Psoas muscle (tissue), 8 donors: Measurements from ENCODE around the gene CAD. TPM values are rescaled to one million over a fixed set of nuclear protein-coding genes. Genes with fewer than 3 reads are reported as not detected.

Experiments
- ATAC-seq, 4 donors: fragments of 200-7000 bp; cut with Tn5 transposase; one replicate each; pipeline ENCODE4 v1.9.1; 2020; ENCODE audit warnings: moderate library complexity in 3 of 4, mild to moderate bottlenecking in 2 of 4
- DNase-seq, 2 donors: peaks; one replicate each; pipeline ENCODE4 v3.0.0-alpha.2; 2020
- H3K27ac ChIP-seq: fragments of 200-600 bp; one replicate; pipeline ENCODE4 v1.8.0; 2022
- H3K27me3 ChIP-seq, 3 donors: fragments of 200-600 bp in 1 of 3; one replicate each; pipeline versions ENCODE4 v1.6.1 to v1.8.0; 2013 to 2022; ENCODE audit warnings: low read length in 2 of 3, mild to moderate bottlenecking in 2 of 3, moderate library complexity in 1 of 3; ENCODE audit not compliant: insufficient read depth in 3 of 3
- H3K36me3 ChIP-seq, 2 donors: fragments of 200-600 bp in 1 of 2; one replicate each; pipeline versions ENCODE4 v1.6.1 to v1.8.0; 2013 to 2022; ENCODE audit warnings: low read depth in 1 of 2, mild to moderate bottlenecking in 1 of 2, moderate library complexity in 1 of 2; ENCODE audit not compliant: insufficient read depth in 1 of 2
- H3K4me1 ChIP-seq: fragments of 200-600 bp; one replicate; pipeline ENCODE4 v1.8.0; 2022
- H3K4me3 ChIP-seq: fragments of 200-600 bp; one replicate; pipeline ENCODE4 v1.8.0; 2022; ENCODE audit warnings: mild to moderate bottlenecking
- H3K9me3 ChIP-seq: fragments of 200-600 bp; one replicate; pipeline ENCODE4 v1.8.0; 2022
- WGBS, 3 donors: extraction: QIAGEN DNeasy Blood & Tissue Kit; methylation state at CpG; one replicate each; pipeline versions ENCODE4 v1.1.6 to v1.1.7; 2013; 5-methylcytosine and 5-hydroxymethylcytosine counted together
- intact Hi-C, 2 donors: fragments of 100-400 bp; cut with DNase I; formaldehyde crosslinking; loops; one replicate each; pipeline versions ENCODE4 v1.11.0 to v1.14.2; 2022
- polyA plus RNA-seq, 3 donors: library from polyadenylated mRNA; stranded (reverse); fragments of 200-250 nt; gene quantifications; one replicate each; pipeline ENCODE4 v1.2.3, GENCODE V29; 2013
- total RNA-seq, 4 donors: library from RNA; stranded (reverse); fragmentation: NEBNext Ultra II Directional in 2 of 4; extraction: Animal tissue kit (Norgen Biotek cat#: 25700) in 2 of 4; gene quantifications; one replicate each; pipeline versions ENCODE4 v1.2.1 to v1.2.4, GENCODE V29; 2021 to 2023
- TF ChIP-seq, protein P1 (sequence below): fragments of 200-600 bp; IDR thresholded peaks from one replicate; pipeline ENCODE4 v1.8.0; 2022; ENCODE audit warnings: antibody characterized with exemption
- donor health status: healthy with polysubstance abuse.
- donor health status: DM: no; HTN: no; CAD: no; lungs with moderate emphysema.
- donor health status: Bipolar disorder and iron deficiency.
- donor health status: healthy.
- donor health status: DM: yes; HTN: yes; CAD: no.
- donor health status: DM: no; HTN: no; CAD: no.
- donor health status: DM: no; HTN: no; CAD: no.
- donor health status: DM: yes; HTN: yes; CAD: no.

CAD gene
- total and polyA plus RNA-seq, 7 donors: 5.9 to 13.6 (median 8.2) TPM

DNA sequence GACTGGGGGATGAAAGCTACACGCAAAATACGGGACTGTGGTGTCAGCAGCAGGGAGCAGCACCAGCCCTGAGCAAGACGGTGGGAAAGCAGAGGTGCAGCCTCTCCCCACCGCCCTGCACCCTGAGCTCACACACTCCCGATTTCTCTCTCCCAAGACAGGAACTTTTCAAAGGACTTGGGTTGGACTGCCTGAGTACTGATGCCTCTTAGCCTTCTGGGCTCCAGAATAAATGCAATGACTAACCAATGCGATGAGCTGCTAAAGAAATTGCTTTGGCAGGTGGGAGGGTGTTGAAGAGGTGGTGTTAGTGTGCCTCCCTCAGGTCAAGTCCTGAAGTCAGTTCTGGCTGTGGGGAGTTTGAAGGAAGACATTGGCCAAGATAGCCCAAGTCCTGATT is 74.7 kb downstream of the CAD start:
- DNase-seq: no peak
- Histone ChIP-seq H3K9me3 (no peaks in the 10 kb centered on the region), H3K36me3 (peaks cover 0 to 40% of the 10 kb centered on the region in 2 donors), H3K4me1 (peaks cover 86% of the 10 kb centered on the region), H3K27me3 (no peaks in the 10 kb centered on the region), H3K27ac (peak overlapping the region; percentile 93), H3K4me3 (peak overlapping the region; percentile 71)
- intact Hi-C loops: no loop called here
- TF ChIP-seq, protein P1, sequence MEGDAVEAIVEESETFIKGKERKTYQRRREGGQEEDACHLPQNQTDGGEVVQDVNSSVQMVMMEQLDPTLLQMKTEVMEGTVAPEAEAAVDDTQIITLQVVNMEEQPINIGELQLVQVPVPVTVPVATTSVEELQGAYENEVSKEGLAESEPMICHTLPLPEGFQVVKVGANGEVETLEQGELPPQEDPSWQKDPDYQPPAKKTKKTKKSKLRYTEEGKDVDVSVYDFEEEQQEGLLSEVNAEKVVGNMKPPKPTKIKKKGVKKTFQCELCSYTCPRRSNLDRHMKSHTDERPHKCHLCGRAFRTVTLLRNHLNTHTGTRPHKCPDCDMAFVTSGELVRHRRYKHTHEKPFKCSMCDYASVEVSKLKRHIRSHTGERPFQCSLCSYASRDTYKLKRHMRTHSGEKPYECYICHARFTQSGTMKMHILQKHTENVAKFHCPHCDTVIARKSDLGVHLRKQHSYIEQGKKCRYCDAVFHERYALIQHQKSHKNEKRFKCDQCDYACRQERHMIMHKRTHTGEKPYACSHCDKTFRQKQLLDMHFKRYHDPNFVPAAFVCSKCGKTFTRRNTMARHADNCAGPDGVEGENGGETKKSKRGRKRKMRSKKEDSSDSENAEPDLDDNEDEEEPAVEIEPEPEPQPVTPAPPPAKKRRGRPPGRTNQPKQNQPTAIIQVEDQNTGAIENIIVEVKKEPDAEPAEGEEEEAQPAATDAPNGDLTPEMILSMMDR: no peak
- 14 to 22% (median 18%) methylated on average over 6 of the region's 6 CpGs for WGBS, 3 donors
- peak; percentile 69 to 86 (median 76) for ATAC-seq

Other genes starting within 250 kb of the CAD start
- 100 to 1,000 TPM; 101 to 148 (median 122) TPM for gene MAPRE3, start 246.7 kb upstream of the CAD start, total RNA-seq
- 100 to 1,000 TPM in 1 of 3 donors, 10 to 100 TPM in 2; 22.1 to 149 (median 76.3) TPM for gene MAPRE3, start 246.7 kb upstream of the CAD start, polyA plus RNA-seq
- 10 to 100 TPM; 32.3 to 50.4 (median 41.5) TPM for gene TMEM214, start 184.4 kb upstream of the CAD start, total RNA-seq
- 10 to 100 TPM; 29.4 to 43.2 (median 35.8) TPM for gene TMEM214, start 184.4 kb upstream of the CAD start, polyA plus RNA-seq
- gene AGBL5, start 165.7 kb upstream of the CAD start, total RNA-seq: 1 to 10 TPM; 5.5 to 8.6 (median 7.6) TPM
- gene AGBL5, start 165.7 kb upstream of the CAD start, polyA plus RNA-seq: 1 to 10 TPM; 3.6 to 5.3 (median 5.0) TPM
- 100 to 1,000 TPM; 186 to 304 (median 236) TPM for gene OST4, start 145.7 kb upstream of the CAD start, total RNA-seq
- 100 to 1,000 TPM; 259 to 396 (median 306) TPM for gene OST4, start 145.7 kb upstream of the CAD start, polyA plus RNA-seq
- 10 to 100 TPM in 1 of 4 donors, 1 to 10 TPM in 3; 6.1 to 14.3 (median 7.9) TPM for gene EMILIN1, start 138.8 kb upstream of the CAD start, total RNA-seq
- gene EMILIN1, start 138.8 kb upstream of the CAD start, polyA plus RNA-seq: 1 to 10 TPM; 4.9 to 7.3 (median 4.9) TPM
- gene KHK, start 130.6 kb upstream of the CAD start, total RNA-seq: 1 to 10 TPM; 1.5 to 4.5 (median 2.4) TPM
- gene KHK, start 130.6 kb upstream of the CAD start, polyA plus RNA-seq: 1 to 10 TPM; 1.8 to 5.8 (median 2.9) TPM
- gene CGREF1, start 98.2 kb upstream of the CAD start, total RNA-seq: 10 to 100 TPM in 1 of 4 donors, 1 to 10 TPM in 3; 4.1 to 15.8 (median 6.1) TPM
- gene CGREF1, start 98.2 kb upstream of the CAD start, polyA plus RNA-seq: 1 to 10 TPM; 2.8 to 7.9 (median 6.6) TPM
- 1 to 10 TPM; 1.4 to 4.5 (median 3.7) TPM for gene ABHD1, start 93.6 kb upstream of the CAD start, total RNA-seq
- gene ABHD1, start 93.6 kb upstream of the CAD start, polyA plus RNA-seq: 1 to 10 TPM; 1.9 to 4.1 (median 3.9) TPM
- gene PREB, start 82.7 kb upstream of the CAD start, total RNA-seq: 100 to 1,000 TPM in 2 of 4 donors, 10 to 100 TPM in 2; 57.4 to 206 (median 111) TPM
- 100 to 1,000 TPM in 2 of 3 donors, 10 to 100 TPM in 1; 96.1 to 138 (median 125) TPM for gene PREB, start 82.7 kb upstream of the CAD start, polyA plus RNA-seq
- not detected for gene PRR30, start 78.0 kb upstream of the CAD start, total RNA-seq
- gene PRR30, start 78.0 kb upstream of the CAD start, polyA plus RNA-seq: not detected
- gene TCF23, start 68.4 kb upstream of the CAD start, total RNA-seq: under 1 TPM in 2 of 4 donors, not detected in 2; 0.20 to 0.63 TPM
- under 1 TPM in 2 of 3 donors, not detected in 1; 0.05 to 0.06 TPM for gene TCF23, start 68.4 kb upstream of the CAD start, polyA plus RNA-seq
- 100 to 1,000 TPM in 2 of 4 donors, 10 to 100 TPM in 2; 87.1 to 113 (median 98.2) TPM for gene ATRAID, start 5.3 kb upstream of the CAD start, total RNA-seq
- 100 to 1,000 TPM in 2 of 3 donors, 10 to 100 TPM in 1; 89.3 to 188 (median 136) TPM for gene ATRAID, start 5.3 kb upstream of the CAD start, polyA plus RNA-seq
- gene SLC5A6, start 5.1 kb upstream of the CAD start, total RNA-seq: 10 to 100 TPM; 16.8 to 64.2 (median 21.1) TPM
- 10 to 100 TPM; 21.1 to 47.0 (median 24.9) TPM for gene SLC5A6, start 5.1 kb upstream of the CAD start, polyA plus RNA-seq
- under 1 TPM in 3 of 4 donors, not detected in 1; 0.10 to 0.92 (median 0.34) TPM for gene SLC30A3, start 45.7 kb downstream of the CAD start, total RNA-seq
- under 1 TPM; 0.03 to 0.16 (median 0.09) TPM for gene SLC30A3, start 45.7 kb downstream of the CAD start, polyA plus RNA-seq
- not detected for gene DNAJC5G, start 58.1 kb downstream of the CAD start, total RNA-seq
- not detected for gene DNAJC5G, start 58.1 kb downstream of the CAD start, polyA plus RNA-seq
- 100 to 1,000 TPM; 387 to 784 (median 462) TPM for gene TRIM54, start 65.1 kb downstream of the CAD start, total RNA-seq
- gene TRIM54, start 65.1 kb downstream of the CAD start, polyA plus RNA-seq: 100 to 1,000 TPM; 136 to 315 (median 282) TPM
- gene UCN, start 91.1 kb downstream of the CAD start, total RNA-seq: under 1 TPM in 1 of 4 donors, not detected in 3; 0.46 TPM
- 1 to 10 TPM in 1 of 3 donors, under 1 TPM in 2; 0.26 to 3.6 (median 0.44) TPM for gene UCN, start 91.1 kb downstream of the CAD start, polyA plus RNA-seq
- gene MPV17, start 105.7 kb downstream of the CAD start, total RNA-seq: 10 to 100 TPM; 11.9 to 20.9 (median 14.9) TPM
- 10 to 100 TPM; 13.1 to 29.0 (median 14.5) TPM for gene MPV17, start 105.7 kb downstream of the CAD start, polyA plus RNA-seq
- 10 to 100 TPM; 17.5 to 44.9 (median 31.1) TPM for gene GTF3C2, start 139.4 kb downstream of the CAD start, total RNA-seq
- 10 to 100 TPM; 21.6 to 49.4 (median 24.2) TPM for gene GTF3C2, start 139.4 kb downstream of the CAD start, polyA plus RNA-seq
- gene EIF2B4, start 153.0 kb downstream of the CAD start, total RNA-seq: 10 to 100 TPM; 36.6 to 61.0 (median 56.3) TPM
- gene EIF2B4, start 153.0 kb downstream of the CAD start, polyA plus RNA-seq: 10 to 100 TPM; 56.1 to 72.9 (median 71.1) TPM
- gene SNX17, start 153.2 kb downstream of the CAD start, total RNA-seq: 10 to 100 TPM; 53.9 to 73.9 (median 57.3) TPM
- gene SNX17, start 153.2 kb downstream of the CAD start, polyA plus RNA-seq: 10 to 100 TPM; 50.1 to 96.4 (median 94.0) TPM
- gene ZNF513, start 163.4 kb downstream of the CAD start, total RNA-seq: 10 to 100 TPM in 2 of 4 donors, 1 to 10 TPM in 2; 5.8 to 14.6 (median 8.7) TPM
- gene ZNF513, start 163.4 kb downstream of the CAD start, polyA plus RNA-seq: 10 to 100 TPM; 10.2 to 11.5 (median 10.7) TPM
- gene PPM1G, start 192.2 kb downstream of the CAD start, total RNA-seq: 10 to 100 TPM; 44.0 to 83.6 (median 68.4) TPM
- 100 to 1,000 TPM in 2 of 3 donors, 10 to 100 TPM in 1; 83.4 to 167 (median 127) TPM for gene PPM1G, start 192.2 kb downstream of the CAD start, polyA plus RNA-seq
- 100 to 1,000 TPM in 2 of 4 donors, 10 to 100 TPM in 2; 83.8 to 138 (median 103) TPM for gene NRBP1, start 211.3 kb downstream of the CAD start, total RNA-seq
- gene NRBP1, start 211.3 kb downstream of the CAD start, polyA plus RNA-seq: 100 to 1,000 TPM; 120 to 238 (median 151) TPM
- 1 to 10 TPM in 3 of 4 donors, not detected in 1; 1.5 to 2.2 (median 1.7) TPM for gene KRTCAP3, start 225.0 kb downstream of the CAD start, total RNA-seq
- gene KRTCAP3, start 225.0 kb downstream of the CAD start, polyA plus RNA-seq: 1 to 10 TPM in 1 of 3 donors, under 1 TPM in 2; 0.26 to 1.7 (median 0.39) TPM